H1 (cell line): ENCODE results near the gene MCF2L. TPM values are rescaled to one million over a fixed set of nuclear protein-coding genes. Genes with fewer than 3 reads are reported as not detected.

Experiments used
- CTCF ChIA-PET: fragments of 300-600 bp; sonication (Branson Sonifier 250); formaldehyde crosslinking; loops from one replicate; lab custom pipeline; 2021; ENCODE audit not compliant: partially characterized antibody; lab: Charles Lee
- POLR2A ChIA-PET: fragments of 300-600 bp; sonication (Branson Sonifier 250); formaldehyde crosslinking; loops from one replicate; lab custom pipeline; 2021; ENCODE audit warnings: inconsistent platforms; ENCODE audit not compliant: partially characterized antibody; lab: Charles Lee
- DNase-seq, 2 experiments: peaks; one replicate each; pipeline versions ENCODE4 v3.0.0 to v3.0.0-alpha.2; 2010 to 2022; ENCODE audit warnings: low spot score in 2 of 2, low read depth in 1 of 2, mixed read lengths in 1 of 2
- FAIRE-seq: peaks from 2 replicates; lab custom pipeline; 2011; peaks lifted over from hg19 to GRCh38; lab: Jason Lieb, UNC
- H2AFZ ChIP-seq: 2 replicates; pipeline ENCODE4 v1.8.1; 2012; ENCODE audit warnings: low read length, inconsistent platforms
- H2AK5ac ChIP-seq: 2 replicates; pipeline ENCODE4 v1.6.1; 2013; ENCODE audit warnings: low read depth, low read length
- H2BK120ac ChIP-seq: replicated peaks from 2 replicates; pipeline ENCODE3; 2013; ENCODE audit warnings: low read depth, low read length, inconsistent platforms
- H2BK12ac ChIP-seq: 2 replicates; pipeline ENCODE4 v1.6.1; 2013; ENCODE audit warnings: low read depth, low read length
- H2BK15ac ChIP-seq: 2 replicates; pipeline ENCODE4 v1.6.1; 2013; ENCODE audit warnings: low read length
- H2BK20ac ChIP-seq: 2 replicates; pipeline ENCODE4 v1.6.1; 2013; ENCODE audit warnings: low read length
- H2BK5ac ChIP-seq: 2 replicates; pipeline ENCODE4 v1.6.1; 2013; ENCODE audit warnings: low read depth, low read length
- H3K14ac ChIP-seq: 2 replicates; pipeline ENCODE4 v1.6.1; 2013; ENCODE audit warnings: inconsistent platforms; ENCODE audit not compliant: insufficient read length
- H3K18ac ChIP-seq: 2 replicates; pipeline ENCODE4 v1.6.1; 2013; ENCODE audit warnings: low read length; ENCODE audit errors: extremely low read depth
- H3K23ac ChIP-seq: 2 replicates; pipeline ENCODE4 v1.6.1; 2013; ENCODE audit warnings: inconsistent platforms; ENCODE audit not compliant: insufficient read length
- H3K23me2 ChIP-seq: 2 replicates; pipeline ENCODE4 v1.6.1; 2013; ENCODE audit warnings: low read depth, low read length
- H3K27ac ChIP-seq: 2 replicates; pipeline ENCODE4 v1.6.1; 2011; ENCODE audit warnings: low read depth, low read length, inconsistent platforms
- H3K27me3 ChIP-seq, 4 experiments: replicated peaks in 1 of 4; 1 replicate in 1 of 4; 2 replicates in 3 of 4; pipeline versions ENCODE4 v1.6.1 to v1.8.1; 2011 to 2013; ENCODE audit warnings: low read length in 3 of 4, mild to moderate bottlenecking in 3 of 4, inconsistent platforms in 2 of 4, mixed read lengths in 2 of 4, moderate library complexity in 1 of 4; ENCODE audit not compliant: control insufficient read depth in 3 of 4, insufficient read depth in 3 of 4; ENCODE audit errors: extremely low read depth in 1 of 4
- H3K36me3 ChIP-seq, 4 experiments: 2 replicates each; pipeline versions ENCODE4 v1.6.1 to v1.8.1; 2011 to 2013; ENCODE audit warnings: mild to moderate bottlenecking in 4 of 4, low read length in 3 of 4, moderate library complexity in 2 of 4, control low read depth in 1 of 4, inconsistent platforms in 1 of 4; ENCODE audit not compliant: insufficient read depth in 4 of 4, control insufficient read depth in 2 of 4
- H3K4ac ChIP-seq: replicated peaks from 2 replicates; pipeline ENCODE3; 2013; ENCODE audit warnings: low read length, low read depth, mixed read lengths, inconsistent platforms; ENCODE audit not compliant: insufficient read length
- H3K4me1 ChIP-seq, 4 experiments: replicated peaks in 1 of 4; 1 replicate in 1 of 4; 2 replicates in 3 of 4; pipeline versions ENCODE4 v1.6.1 to v1.8.1; 2011 to 2013; ENCODE audit warnings: low read length in 3 of 4, inconsistent platforms in 2 of 4, mixed read lengths in 1 of 4; ENCODE audit not compliant: insufficient read depth in 4 of 4, control insufficient read depth in 3 of 4
- H3K4me2 ChIP-seq, 2 experiments: 2 replicates each; pipeline versions ENCODE4 v1.6.1 to v1.8.1; 2011 to 2013; ENCODE audit warnings: low read depth in 2 of 2, low read length in 2 of 2, control low read depth in 1 of 2, inconsistent platforms in 1 of 2, mild to moderate bottlenecking in 1 of 2; ENCODE audit not compliant: insufficient read depth in 1 of 2
- H3K4me3 ChIP-seq, 4 experiments: fragments of 200-600, 300-600 bp in 1 of 4; sonication (generic), shearing (Covaris generic), sonication (Bioruptor Twin) in 1 of 4; 2 replicates each; pipeline versions ENCODE4 v1.5.1 to v1.8.1; 2011 to 2016; ENCODE audit warnings: low read length in 4 of 4, low read depth in 3 of 4, control low read depth in 2 of 4, inconsistent platforms in 2 of 4, mild to moderate bottlenecking in 2 of 4, mixed read lengths in 1 of 4, moderate library complexity in 1 of 4; ENCODE audit not compliant: insufficient read depth in 2 of 4; ENCODE audit errors: extremely low read depth in 1 of 4
- H3K56ac ChIP-seq: replicated peaks from 2 replicates; pipeline ENCODE3; 2013; ENCODE audit warnings: low read depth, mild to moderate bottlenecking, mixed read lengths, low read length, inconsistent platforms; ENCODE audit not compliant: insufficient read length
- H3K79me1 ChIP-seq: 2 replicates; pipeline ENCODE4 v1.6.1; 2013; ENCODE audit warnings: low read depth, low read length, control low read depth
- H3K79me2 ChIP-seq, 2 experiments: 2 replicates each; pipeline versions ENCODE4 v1.6.1 to v1.8.1; 2012 to 2013; ENCODE audit warnings: low read length in 2 of 2, mild to moderate bottlenecking in 2 of 2, inconsistent platforms in 1 of 2; ENCODE audit not compliant: insufficient read depth in 2 of 2, control insufficient read depth in 1 of 2
- H3K9ac ChIP-seq, 4 experiments: replicated peaks in 1 of 4; 1 replicate in 1 of 4; 2 replicates in 3 of 4; pipeline versions ENCODE4 v1.6.1 to v1.8.1; 2011 to 2013; ENCODE audit warnings: low read depth in 3 of 4, low read length in 3 of 4, control low read depth in 2 of 4, mild to moderate bottlenecking in 2 of 4, moderate library complexity in 2 of 4, inconsistent platforms in 1 of 4; ENCODE audit errors: extremely low read depth in 1 of 4
- H3K9me3 ChIP-seq, 2 experiments: 2 replicates each; pipeline versions ENCODE4 v1.6.1 to v1.8.1; 2012 to 2013; ENCODE audit warnings: mild to moderate bottlenecking in 2 of 2, moderate library complexity in 2 of 2, control low read depth in 1 of 2, inconsistent platforms in 1 of 2, low read depth in 1 of 2, low read length in 1 of 2, mixed read lengths in 1 of 2; ENCODE audit not compliant: insufficient read depth in 2 of 2
- H4K20me1 ChIP-seq, 2 experiments: replicated peaks in 1 of 2; 2 replicates each; pipeline versions ENCODE3 to v1.8.1; 2011 to 2013; ENCODE audit warnings: inconsistent platforms in 2 of 2, low read length in 2 of 2, mild to moderate bottlenecking in 1 of 2; ENCODE audit not compliant: insufficient read depth in 2 of 2, control insufficient read depth in 1 of 2
- H4K5ac ChIP-seq: 2 replicates; pipeline ENCODE4 v1.6.1; 2013; ENCODE audit warnings: low read length, low read depth, mixed read lengths, inconsistent platforms; ENCODE audit not compliant: insufficient read length
- H4K8ac ChIP-seq: 2 replicates; pipeline ENCODE4 v1.8.0; 2013; ENCODE audit warnings: mild to moderate bottlenecking, moderate library complexity, low read length, inconsistent platforms; ENCODE audit not compliant: insufficient read depth; ENCODE audit errors: extremely low read depth
- H4K91ac ChIP-seq: replicated peaks from 2 replicates; pipeline ENCODE3; 2013; ENCODE audit warnings: low read length, mixed read lengths, inconsistent platforms; ENCODE audit not compliant: insufficient read length
- ATF3 ChIP-seq: IDR thresholded peaks from 2 replicates; pipeline ENCODE4 v1.6.1; 2011; ENCODE audit warnings: low read depth, mild to moderate bottlenecking, low read length; ENCODE audit not compliant: insufficient read depth
- BACH1 ChIP-seq: IDR thresholded peaks from 2 replicates; pipeline ENCODE4 v1.6.1; 2012; ENCODE audit warnings: low read length, improper control_type of control experiment
- BCL11A ChIP-seq, 2 experiments: IDR thresholded peaks; one replicate each; pipeline ENCODE4 v1.6.1; 2011; ENCODE audit warnings: low read depth in 2 of 2, low read length in 2 of 2, mild to moderate bottlenecking in 2 of 2
- CBX5 ChIP-seq: fragments of 300-800, 300-1000 bp; sonication (generic); IDR thresholded peaks from 2 replicates; pipeline ENCODE4 v1.7.1; 2016; ENCODE audit warnings: antibody characterized with exemption, low read length, low read depth
- CHD1 ChIP-seq: IDR thresholded peaks from 2 replicates; pipeline ENCODE4 v1.6.1; 2012; ENCODE audit warnings: low read depth, low read length, improper control_type of control experiment
- EGR1 ChIP-seq: IDR thresholded peaks from 2 replicates; pipeline ENCODE4 v1.6.1; 2011; ENCODE audit warnings: low read depth, low read length, borderline replicate concordance
- EP300 ChIP-seq, 2 experiments: IDR thresholded peaks; 1 replicate in 1 of 2; 2 replicates in 1 of 2; pipeline ENCODE4 v1.6.1; 2011 to 2012; ENCODE audit warnings: low read depth in 2 of 2, low read length in 2 of 2, mild to moderate bottlenecking in 2 of 2, borderline replicate concordance in 1 of 2, inconsistent platforms in 1 of 2, moderate library complexity in 1 of 2
- EZH2 ChIP-seq: fragments of 200-600 bp; sonication (generic); IDR thresholded peaks from 2 replicates; pipeline ENCODE4 v1.7.1; 2012; ENCODE audit warnings: low read depth, mild to moderate bottlenecking, moderate library complexity, low read length, inconsistent platforms; ENCODE audit not compliant: severe bottlenecking
- FOSL1 ChIP-seq: IDR thresholded peaks from 2 replicates; pipeline ENCODE4 v1.6.1; 2011; ENCODE audit warnings: mild to moderate bottlenecking, low read depth, low read length, moderate library complexity; ENCODE audit not compliant: insufficient read depth
- GABPA ChIP-seq: IDR thresholded peaks from 2 replicates; pipeline ENCODE4 v1.6.1; 2011; ENCODE audit warnings: mild to moderate bottlenecking, low read length, moderate library complexity, borderline replicate concordance; ENCODE audit not compliant: insufficient read depth
- NRF1 ChIP-seq: IDR thresholded peaks from 2 replicates; pipeline ENCODE4 v1.6.1; 2011; ENCODE audit warnings: mild to moderate bottlenecking, low read depth, low read length, improper control_type of control experiment
- TBP ChIP-seq: IDR thresholded peaks from 2 replicates; pipeline ENCODE4 v1.6.1; 2011; ENCODE audit warnings: low read depth, low read length, improper control_type of control experiment
- WGBS, 2 experiments: shearing (Covaris generic) in 1 of 2; methylation state at CpG; one replicate each; pipeline versions ENCODE4 v1.1.6 to v1.1.7; 2013 to 2015; ENCODE audit warnings: low lambda C conversion rate in 2 of 2, mixed read lengths in 2 of 2, inconsistent platforms in 1 of 2, low coverage in 1 of 2, missing lambda C conversion rate in 1 of 2; ENCODE audit not compliant: insufficient replicate concordance in 2 of 2, insufficient coverage in 1 of 2, insufficient read length in 1 of 2; ENCODE audit errors: extremely low coverage in 1 of 2, missing lambda C conversion rate in 1 of 2; 5-methylcytosine and 5-hydroxymethylcytosine counted together
- polyA plus RNA-seq, 7 experiments: library from polyadenylated mRNA; depleted of rRNA in 3 of 7; stranded (reverse) in 5 of 7; unstranded in 2 of 7; fragments of >200 nt in 5 of 7; fragments of 200-250 nt in 2 of 7; gene quantifications; 1 replicate in 5 of 7; 2 replicates in 1 of 7; 4 replicates in 1 of 7; pipeline versions ENCODE4 v1.2.1 to v1.2.3, GENCODE V29; 2011 to 2013; ENCODE audit warnings: missing spikeins in 2 of 7, mixed read lengths in 2 of 7
- total RNA-seq: library from RNA; stranded (reverse); fragmentation: NEBNext Ultra II Directional; extraction: Animal tissue kit (Norgen Biotek cat#: 25700); gene quantifications from 2 replicates; pipeline ENCODE4 v1.2.1, GENCODE V29; 2021
- TF ChIP-seq, protein P1 (sequence below): IDR thresholded peaks from 2 replicates; pipeline ENCODE4 v1.6.1; 2012; ENCODE audit warnings: inconsistent platforms

Gene MCF2L
- total and polyA plus RNA-seq, 2 of the 8 experiments (the other 6 are each of a cell fraction or from before 2014, with no cell fraction given) = 10.1 to 24.4 TPM

- H3K23me2 ChIP-seq = peaks cover 11% of the 10 kb centered on the region; the same call in 1 of the 2 replicates
- peaks cover 0 to 8% of the 10 kb centered on the region in 2 experiments; a peak in 1 of 4 replicates for H3K9me3 ChIP-seq
- H3K79me1 ChIP-seq = 0 out of 2 replicates have a peak, but pooled peaks cover 2% of the 10 kb centered on the region
- H3K36me3 ChIP-seq = no peaks in the 10 kb centered on the region; a peak in 1 of 8 replicates
- no peak overlapping the region for H3K27ac ChIP-seq
- no peak overlapping the region for H2BK20ac ChIP-seq
- H2BK120ac ChIP-seq = no peak overlapping the region
- H3K4ac ChIP-seq = no peak overlapping the region
- H3K4me3 ChIP-seq = no peak overlapping the region
- no peak overlapping the region for H4K8ac ChIP-seq
- no peak overlapping the region for H3K14ac ChIP-seq
- DNase-seq = no peak
- H2AK5ac ChIP-seq = no peak overlapping the region; the same call in 1 of the 2 replicates
- H3K79me2 ChIP-seq = no peaks in the 10 kb centered on the region
- no peak overlapping the region for H3K23ac ChIP-seq
- H3K4me1 ChIP-seq = peaks cover 0 to 10% (median 5%) of the 10 kb centered on the region in 4 experiments; a peak in 6 of 7 replicates
- H3K9ac ChIP-seq = no peak overlapping the region
- CTCF ChIA-PET = interaction anchor here (0.9 to 4.0 kb wide), 4 partner anchors 17 to 33 kb away, joined by 4 to 16 read pairs (median 6); no protein-coding TSS in a partner anchor
- H2BK12ac ChIP-seq = no peak overlapping the region
- peaks cover 0 to 4% of the 10 kb centered on the region in 2 experiments for H4K20me1 ChIP-seq
- no peak overlapping the region for H2BK15ac ChIP-seq
- H4K5ac ChIP-seq = no peak overlapping the region
- POLR2A ChIA-PET = no interaction called here
- H4K91ac ChIP-seq = no peak overlapping the region
- H2BK5ac ChIP-seq = no peak overlapping the region
- no peaks in the 10 kb centered on the region; a peak in 1 of 7 replicates for H3K27me3 ChIP-seq
- FAIRE-seq = no peak
- 85% methylated on average over 15 of the region's 16 CpGs; no CpG with 5 or more reads in 1 of the 2 experiments for WGBS, 2 experiments
- no peak overlapping the region for H3K56ac ChIP-seq
- H3K4me2 ChIP-seq = no peak overlapping the region
- H3K18ac ChIP-seq = no peak overlapping the region
- no peak overlapping the region for H2AFZ ChIP-seq
- no peak for TF ChIP-seq CBX5
- TF ChIP-seq NRF1 = no peak
- TF ChIP-seq EP300 (IDR thresholded peaks at IDR 0.05; ENCODE audit: borderline replicate concordance in 1 of 2, low read depth in 2 of 2, low read length in 2 of 2) = no peak
- TF ChIP-seq, protein P1, sequence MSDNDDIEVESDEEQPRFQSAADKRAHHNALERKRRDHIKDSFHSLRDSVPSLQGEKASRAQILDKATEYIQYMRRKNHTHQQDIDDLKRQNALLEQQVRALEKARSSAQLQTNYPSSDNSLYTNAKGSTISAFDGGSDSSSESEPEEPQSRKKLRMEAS = no peak
- no peak for TF ChIP-seq BACH1
- TF ChIP-seq ATF3 = no peak
- no peak for TF ChIP-seq FOSL1
- no peak for TF ChIP-seq TBP
- no peak for TF ChIP-seq EZH2
- no peak for TF ChIP-seq GABPA
- no peak for TF ChIP-seq CHD1
- TF ChIP-seq BCL11A (IDR thresholded peaks at IDR 0.05; ENCODE audit: low read depth in 2 of 2, low read length in 2 of 2) = no peak
- no peak for TF ChIP-seq EGR1
Observed at GRCh38 chr13:113052206-113052605, 83.2 kb downstream of the MCF2L start.
